Muscle of back (tissue), 11 donors: ENCODE data around the gene DNAJC15. TPM values are rescaled to one million over a fixed set of nuclear protein-coding genes. Genes with fewer than 3 reads are reported as not detected.

Source experiments
- DNase-seq, 3 donors: peaks; one replicate each; pipeline versions ENCODE4 v3.0.0 to v3.0.0-alpha.2; 2013
- polyA plus RNA-seq, 10 donors: library from polyadenylated mRNA; unstranded; fragments of 120-200 nt; gene quantifications; one replicate each; pipeline ENCODE4 v1.2.1, GENCODE V29; 2013; ENCODE audit not compliant: insufficient read length in 10 of 10

Gene DNAJC15
- polyA plus RNA-seq, 10 donors = 13.4 to 20.9 (median 20.1) TPM

DNA sequence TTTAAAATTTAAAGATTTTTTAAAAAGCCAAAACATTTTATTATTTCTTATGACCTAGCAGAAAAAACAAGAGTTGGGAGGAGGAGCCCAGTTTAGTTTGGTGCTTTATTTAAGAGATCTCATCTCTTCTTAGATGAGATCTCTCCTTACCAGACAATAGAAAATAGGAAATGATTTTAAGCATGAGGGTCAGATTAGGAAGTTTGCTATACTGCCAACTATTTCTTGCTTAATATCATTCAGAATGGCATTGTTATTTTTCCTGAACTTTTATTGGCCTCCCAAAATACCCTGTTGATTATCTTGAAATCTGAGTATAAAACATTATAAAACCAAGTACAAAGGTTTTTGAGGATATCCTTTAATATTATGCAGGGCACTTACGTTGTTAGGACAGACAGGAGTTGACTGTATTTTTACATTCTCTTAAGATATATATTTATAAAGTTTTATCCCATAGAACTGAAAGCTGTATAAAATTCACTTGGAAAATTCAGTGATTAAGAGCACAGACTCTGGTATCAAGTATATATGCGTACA lies 56.1 kb downstream of the DNAJC15 start:
- no peak for DNase-seq

DNA sequence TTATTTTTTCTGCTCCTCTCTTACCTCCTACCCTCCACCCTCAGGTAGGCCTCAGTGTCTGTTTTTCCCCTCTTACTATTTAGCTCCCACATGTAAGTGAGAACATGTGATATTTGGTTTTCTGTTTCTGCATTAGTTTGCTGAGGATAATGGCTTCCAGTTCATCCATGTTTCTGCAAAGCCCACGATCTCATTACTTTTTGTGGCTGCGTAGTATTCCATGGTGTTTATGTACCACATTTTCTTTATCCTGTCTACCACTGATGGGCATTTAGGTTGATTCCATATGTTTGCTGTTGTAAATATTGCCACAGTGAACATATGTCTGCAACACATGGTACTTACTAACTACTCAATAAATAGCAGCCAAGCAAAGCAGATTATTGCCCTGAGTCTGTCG lies 56.8 kb downstream of the DNAJC15 start:
- DNase-seq = no peak

DNA sequence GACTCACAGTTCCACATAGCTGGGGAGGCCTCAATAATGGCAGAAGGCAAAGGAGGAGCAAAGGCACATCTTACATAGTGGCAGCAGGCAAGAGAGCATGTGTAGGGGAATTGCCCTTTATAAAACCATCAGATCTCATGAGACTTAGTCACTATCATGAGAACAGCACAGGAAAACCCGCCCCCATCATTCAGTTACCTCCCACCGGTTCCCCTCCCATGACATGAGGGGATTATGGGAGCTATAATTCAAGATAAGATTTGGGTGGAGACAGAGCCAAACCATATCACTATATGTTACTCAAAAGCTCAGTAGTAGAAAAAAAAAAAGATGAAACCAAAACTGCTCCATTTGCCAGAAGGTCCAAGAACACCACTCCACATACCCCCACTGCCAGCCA lies 58.5 kb downstream of the DNAJC15 start:
- DNase-seq = no peak

DNA sequence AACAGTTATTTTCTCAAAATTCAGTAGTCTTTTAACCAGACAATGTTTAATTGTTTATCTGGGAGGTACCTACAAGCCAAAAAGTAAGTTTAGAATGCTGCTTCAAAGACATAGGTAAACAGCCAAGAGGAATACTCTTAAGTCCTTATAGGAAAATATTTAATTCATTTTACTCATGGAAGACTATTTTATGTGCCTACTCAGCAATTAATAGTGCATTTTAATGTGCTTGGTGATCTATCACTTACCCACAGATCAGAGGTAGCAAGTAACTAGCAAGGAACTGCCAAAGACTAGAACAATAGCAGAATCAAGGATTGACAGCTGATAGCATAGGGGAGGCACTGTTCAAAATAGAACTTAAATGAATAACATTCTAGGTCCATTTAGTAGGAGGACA lies 60.4 kb downstream of the DNAJC15 start:
- no peak for DNase-seq

DNA sequence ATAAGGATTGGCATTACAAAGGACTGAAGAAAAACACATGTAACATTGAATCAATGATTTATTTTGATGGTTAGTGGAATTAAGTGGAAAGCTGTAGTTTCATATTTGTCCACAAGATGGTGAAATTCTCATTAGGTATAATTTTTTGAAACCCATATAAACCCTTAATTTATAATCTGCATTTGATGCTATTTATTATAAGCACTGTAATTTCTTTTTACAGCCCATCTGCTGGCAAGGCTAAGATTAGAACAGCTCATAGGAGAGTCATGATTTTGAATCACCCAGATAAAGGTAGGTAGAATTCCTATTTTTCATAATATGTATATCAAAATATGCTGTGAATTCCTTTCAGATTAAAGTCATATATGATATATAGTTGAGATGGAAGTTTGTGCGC lies 62.2 kb downstream of the DNAJC15 start:
- peak; percentile 34 to 65 (median 50) for DNase-seq

DNA sequence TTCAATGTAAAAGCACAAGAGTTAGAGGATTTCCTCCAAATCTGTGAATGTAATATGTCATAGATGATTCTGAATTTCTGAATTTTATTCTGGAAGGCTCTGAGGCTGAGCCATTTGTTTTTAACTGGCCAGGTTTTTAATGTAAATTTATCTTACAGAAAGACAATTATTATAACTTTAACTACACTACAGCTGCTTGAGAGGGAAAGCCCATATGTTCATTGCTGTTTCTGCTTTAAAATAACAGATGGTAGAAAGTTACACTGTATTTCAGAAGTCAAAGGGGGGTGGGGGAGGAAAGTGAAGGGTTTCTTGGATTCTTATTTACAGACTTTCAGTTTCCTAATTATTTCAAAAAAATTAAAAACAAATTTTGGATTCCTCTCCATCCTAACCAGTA lies 62.8 kb downstream of the DNAJC15 start:
- DNase-seq = no peak

DNA sequence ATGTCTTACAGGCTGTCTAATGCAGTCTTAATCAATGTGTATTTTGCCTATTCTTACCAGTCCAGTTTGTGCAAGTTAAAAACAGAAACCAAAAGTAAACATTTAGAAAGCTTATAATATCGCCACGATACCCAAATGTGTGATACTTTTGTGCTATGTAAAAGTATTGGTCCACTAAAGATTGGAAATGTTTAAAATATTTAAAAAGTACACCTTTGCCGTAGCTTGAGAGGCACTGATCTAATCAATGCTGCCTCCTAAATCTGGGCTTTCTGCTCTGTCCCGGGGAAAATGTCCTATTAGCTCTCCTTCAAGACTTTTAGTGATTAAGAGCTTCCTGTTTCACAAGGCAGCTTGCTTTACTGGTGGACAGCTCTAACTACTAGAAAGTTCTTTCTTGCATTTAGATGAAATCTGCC lies 64.7 kb downstream of the DNAJC15 start:
- no peak for DNase-seq

DNA sequence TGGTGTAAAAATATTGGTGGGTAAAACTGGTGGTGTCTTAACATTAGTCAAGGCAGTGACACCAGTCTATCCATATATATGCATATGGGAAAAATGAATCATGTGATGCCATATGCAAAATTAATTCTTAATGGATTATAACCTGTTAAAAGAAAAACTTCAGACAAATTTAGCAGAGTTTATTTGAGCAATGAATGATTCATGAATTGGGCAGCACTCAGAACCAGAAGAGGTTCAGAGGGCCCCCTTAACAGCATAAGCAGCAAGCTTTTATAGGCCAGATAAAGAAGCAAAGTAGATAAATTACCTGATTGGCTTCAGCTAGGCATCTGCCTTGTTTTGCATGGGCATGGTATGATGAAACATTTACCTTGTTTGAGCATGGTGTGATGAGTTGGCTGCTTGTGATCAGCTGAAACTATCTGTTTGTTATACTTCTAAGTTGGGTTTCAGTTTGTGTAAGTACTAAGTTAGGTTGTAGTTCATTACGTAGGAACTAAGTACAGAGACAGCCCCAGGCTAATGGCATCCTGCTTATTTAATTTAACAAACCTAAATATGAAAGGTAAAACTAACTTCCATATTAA lies 66.6 kb downstream of the DNAJC15 start:
- no peak for DNase-seq

DNA sequence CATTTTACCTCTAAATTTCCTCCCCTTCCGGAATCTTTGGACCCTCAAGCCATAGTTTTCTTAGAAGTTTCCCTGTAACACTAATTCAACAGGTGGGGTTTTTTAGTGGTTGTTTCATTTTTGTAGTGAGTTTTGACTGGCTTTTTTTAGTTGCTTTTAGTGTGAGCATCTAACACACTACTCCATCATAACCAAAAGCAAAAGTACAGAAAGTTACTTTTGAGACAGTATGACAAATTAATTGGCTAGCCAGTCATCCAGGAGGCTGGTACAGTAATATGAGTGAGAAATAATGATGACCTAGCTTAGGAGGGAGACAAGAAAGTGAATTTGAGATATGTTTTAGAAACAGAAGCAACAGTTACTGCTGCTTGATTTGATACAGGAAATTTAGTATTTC lies 71.5 kb downstream of the DNAJC15 start:
- DNase-seq = no peak

DNA sequence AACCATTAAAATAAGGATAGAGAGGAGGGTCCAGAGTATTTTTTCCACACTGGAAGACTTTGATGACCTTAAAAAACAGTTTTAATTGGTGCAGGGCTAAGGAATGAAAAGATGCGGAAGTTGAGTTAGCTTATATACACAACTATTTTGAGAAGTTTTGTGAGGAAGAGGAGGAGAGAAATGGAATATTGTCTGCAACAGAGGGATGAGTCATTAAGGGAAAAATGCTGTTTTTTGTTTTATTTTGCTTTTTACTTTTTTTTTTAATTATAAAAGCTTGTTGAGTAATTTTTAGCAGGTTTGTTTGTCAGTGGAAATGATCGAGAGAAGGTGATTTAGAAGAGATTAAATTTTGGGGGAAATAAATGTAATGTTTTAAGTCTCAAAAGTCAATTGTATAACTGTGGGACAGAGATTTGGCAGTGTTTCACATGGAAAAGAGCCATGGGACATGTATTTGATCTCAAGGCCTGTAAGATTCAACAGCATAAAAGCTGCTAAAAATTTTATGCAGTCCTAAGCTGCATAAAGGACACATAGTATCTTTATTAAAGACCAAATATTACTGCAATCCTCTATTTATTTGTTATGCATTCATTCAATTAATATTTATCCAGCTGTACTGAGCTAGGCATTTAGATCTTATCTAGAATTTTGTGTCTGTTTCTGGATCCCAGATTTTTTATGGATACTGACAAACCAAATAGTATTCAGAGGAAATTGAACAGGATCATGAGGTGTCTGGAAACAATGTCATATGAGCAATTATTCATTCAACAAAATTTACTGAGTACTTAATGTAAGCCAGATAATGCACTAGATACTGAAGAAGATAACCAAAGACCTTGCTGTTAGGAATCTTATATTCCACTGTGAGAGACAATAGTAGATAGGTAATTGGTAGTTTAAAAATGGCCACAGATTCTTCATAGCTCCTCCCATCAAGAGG lies 72.7 kb downstream of the DNAJC15 start:
- DNase-seq = peak in 1 of 3 donors; percentile 33

DNA sequence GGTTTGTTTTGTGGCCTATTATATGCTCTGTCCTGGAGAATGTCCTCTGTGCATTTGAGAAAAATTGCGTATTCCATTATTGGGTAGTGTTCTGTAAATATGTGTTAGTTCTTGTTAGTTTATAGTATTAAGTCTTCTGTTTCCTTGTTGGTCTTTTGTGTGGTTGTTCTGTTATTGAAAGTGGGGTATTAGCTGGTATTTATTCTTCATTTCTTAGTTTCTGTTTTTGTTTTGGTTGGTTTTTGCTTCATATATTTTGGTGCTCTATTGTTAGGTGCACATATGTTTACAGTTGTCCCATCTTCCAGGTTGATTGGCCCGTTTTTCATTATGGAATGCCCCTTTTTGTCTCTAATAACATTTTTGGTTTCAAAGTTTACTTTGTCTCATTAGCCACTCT lies 77.3 kb downstream of the DNAJC15 start:
- DNase-seq = no peak

DNA sequence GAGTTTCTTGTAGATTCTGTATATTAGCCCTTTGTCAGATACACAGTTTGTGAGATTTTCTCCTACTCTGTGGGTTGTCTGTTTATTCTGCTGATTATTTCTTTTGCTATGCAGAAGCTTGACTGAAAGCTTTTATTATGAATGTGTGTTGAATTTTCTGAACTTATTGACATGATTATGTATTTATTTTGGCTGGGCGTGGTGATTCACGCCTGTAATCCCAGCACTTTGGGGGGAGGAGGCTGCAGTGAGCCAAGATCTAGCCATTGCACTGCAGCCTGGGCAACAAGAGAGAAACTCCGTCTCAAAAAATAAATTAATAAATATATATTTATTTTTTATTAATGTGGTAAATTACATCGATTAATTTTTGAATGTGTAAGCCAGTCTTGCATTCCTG lies 78.9 kb downstream of the DNAJC15 start:
- no peak for DNase-seq

DNA sequence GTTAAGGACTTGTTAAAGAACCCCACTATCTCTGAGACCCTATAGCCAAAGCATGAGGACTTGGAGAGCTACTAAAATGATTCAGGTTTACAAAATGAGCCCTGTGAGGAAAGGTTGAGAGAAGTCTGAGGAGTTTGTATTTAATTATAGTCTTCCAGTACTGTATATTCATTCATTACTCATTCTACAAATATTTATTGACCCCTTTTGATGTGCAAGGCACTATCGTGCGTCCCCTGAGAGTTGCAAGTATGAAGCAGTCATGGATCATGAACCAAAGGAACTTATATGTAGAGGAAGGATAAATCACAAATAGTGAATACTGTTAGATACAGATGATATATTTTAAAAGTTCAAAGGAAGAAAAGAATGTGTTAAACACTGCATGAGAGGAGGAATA lies 84.4 kb downstream of the DNAJC15 start:
- peak in 1 of 3 donors; percentile 57 for DNase-seq

DNA sequence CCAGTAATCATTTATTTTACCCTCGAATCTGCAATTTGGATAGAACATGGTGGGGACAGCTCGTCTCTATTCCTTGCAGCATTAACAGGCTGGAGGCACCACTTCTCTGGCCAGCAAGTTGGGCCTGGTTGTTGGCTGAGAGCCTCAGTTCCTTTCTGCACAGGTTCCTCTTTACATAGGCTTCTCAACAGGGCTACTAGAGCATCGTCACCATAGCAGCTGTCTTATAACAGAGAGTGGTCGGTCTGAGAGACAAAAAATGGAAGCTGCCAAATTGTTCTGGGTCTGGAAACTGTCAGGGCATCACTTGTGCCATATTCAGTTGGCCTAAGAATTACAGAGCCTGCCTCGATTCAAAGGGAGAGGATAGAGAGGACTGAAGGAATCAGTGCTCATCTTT lies 86.7 kb downstream of the DNAJC15 start:
- DNase-seq = no peak

DNA sequence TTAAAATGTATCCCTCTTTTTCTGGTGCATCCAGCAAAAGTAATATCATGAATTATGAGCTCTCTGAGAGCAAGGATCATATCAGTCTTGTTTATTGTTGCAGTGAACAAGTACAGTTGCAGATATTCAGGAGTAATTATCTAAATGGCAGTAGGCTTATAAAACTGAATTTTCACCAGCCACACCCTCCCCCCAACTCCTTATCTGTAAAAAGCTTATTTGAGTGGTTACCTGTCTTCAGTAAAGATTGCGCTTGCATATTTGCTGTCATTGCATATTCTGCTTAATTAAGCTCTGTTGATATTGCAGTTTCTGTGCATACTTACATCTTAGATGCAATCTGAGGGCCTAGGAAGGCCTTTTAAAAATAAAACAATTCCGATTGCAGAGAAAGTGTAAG lies 87.3 kb downstream of the DNAJC15 start:
- no peak for DNase-seq

DNA sequence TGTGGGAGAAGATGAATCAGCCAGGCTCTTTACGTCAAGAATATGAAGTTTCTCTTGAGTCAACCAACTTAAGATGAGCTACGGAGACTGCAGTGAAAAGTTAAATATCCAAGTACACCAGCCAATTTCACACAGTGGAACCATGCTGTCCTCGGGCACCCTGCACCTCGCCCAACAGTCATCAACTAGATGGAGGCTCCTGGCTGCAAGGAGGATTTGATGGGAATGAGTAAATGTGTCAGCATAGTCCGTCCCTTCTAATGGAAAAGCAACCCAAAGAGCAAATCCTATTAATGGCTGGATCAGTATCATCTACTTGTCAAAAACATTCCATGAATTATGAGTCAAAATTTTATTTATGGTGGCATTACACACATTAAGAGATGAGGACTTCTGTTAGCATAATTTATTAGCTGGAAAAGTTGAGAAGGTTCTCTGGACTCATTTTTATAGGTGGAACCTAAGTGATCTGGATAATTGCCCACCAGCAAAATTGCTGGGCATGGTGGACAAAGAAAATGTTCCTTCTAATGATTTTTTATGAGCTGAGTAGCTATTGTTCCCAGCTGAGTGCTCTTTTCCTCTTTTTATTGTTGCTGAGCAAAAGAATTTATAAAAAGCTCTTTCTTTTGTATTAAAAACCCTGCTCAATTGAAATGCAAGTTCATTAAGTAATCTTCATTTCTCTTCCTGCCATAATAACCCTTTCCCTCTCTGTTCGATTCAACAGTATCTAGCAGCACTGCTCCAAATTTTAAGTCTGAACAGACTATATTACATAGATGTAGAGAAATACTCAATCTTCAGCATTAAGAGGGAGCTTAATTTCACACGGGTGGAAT lies 88.4 kb downstream of the DNAJC15 start:
- no peak for DNase-seq

DNA sequence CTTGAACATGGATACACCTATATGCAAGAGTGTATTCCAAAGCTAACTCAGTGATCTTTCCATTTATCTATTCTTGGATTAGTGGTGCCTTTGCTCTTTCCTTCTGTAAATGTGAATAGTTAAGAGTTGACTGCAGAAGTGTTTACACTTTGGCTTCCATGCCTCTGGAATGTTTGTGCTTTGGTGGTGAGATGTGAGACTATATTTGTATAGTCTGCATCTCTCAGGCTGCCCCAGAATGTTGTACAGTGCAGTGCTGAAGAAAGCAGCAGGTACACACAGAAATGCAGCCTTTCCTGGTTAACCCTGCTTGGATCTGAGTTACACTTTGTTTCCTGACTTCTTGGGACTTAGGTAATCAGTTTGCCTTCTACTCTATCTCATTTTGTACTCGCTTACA lies 90.2 kb downstream of the DNAJC15 start:
- DNase-seq = no peak

DNA sequence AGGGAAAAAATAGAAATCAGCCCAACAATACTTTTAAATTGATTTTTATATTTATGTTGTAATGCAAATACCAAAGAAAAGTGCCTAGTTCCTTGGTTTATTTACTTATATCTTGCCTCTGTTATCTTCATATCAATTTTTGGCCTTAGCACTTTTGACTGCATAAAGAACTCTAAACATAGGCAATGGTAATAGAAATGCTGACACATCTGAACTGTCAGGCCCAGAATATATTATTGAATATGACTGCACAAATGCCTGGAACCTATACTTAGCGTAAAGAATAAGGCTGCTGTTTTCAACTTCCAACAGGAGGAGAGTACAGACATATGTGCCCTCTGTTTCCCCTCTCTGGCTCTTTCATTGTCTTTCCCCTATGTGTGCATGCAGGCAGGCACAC lies 91.1 kb downstream of the DNAJC15 start:
- DNase-seq = no peak

DNA sequence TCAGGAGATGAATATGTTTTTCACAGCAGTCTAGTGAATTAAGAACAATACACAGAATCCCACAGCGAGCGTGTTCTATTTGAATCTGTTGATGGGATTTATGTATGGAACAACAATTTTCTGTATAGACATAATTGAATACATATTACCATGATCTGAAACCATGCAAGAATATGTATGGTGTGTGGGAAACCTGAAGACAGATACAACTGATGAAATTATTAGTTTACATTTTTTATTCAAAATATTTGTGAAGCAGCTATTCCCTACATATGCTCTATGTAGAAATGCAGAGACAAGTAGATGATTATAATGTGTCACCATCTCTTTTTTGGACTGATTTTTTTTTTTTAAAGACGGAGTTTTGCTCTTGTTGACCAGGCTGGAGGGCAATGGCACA lies 91.8 kb downstream of the DNAJC15 start:
- no peak for DNase-seq

DNA sequence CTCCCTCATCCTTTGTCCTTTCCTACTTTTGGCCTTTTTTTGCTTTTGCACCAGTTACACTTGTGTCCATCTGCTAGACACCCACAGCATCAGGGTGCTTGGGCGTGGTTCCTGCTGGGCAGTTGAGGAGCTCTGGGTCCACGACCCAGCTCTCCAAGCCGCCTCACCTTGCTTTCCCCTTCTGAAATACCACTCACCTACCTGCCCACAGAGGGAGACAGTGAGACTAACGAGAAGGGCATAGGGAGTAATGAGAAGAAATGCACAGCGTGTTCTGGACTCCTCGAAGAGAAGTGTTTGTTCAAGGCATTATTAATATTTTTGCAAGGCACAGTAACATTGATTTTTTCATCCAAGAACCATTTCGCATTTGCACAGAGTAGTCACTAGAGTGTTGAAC lies 92.9 kb downstream of the DNAJC15 start:
- no peak for DNase-seq

DNA sequence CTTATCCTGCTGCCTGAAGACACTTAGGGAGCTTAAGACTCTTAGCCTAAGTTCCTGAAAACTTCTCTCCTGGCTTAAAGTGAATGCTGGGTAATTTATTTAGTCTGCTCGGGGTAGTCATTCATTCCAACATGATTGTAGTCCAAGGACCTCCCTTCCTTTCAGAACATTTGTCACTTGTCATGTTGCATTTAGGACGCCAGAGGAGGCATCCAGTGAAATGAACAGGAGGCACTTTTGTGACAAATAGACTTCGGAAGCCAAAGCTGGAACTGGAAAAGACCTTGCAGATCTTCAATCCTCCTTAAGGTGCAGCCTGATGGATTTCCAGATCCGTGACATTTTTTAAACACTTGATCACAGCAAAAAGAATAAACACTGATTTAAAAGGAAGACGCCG lies 95.1 kb downstream of the DNAJC15 start:
- no peak for DNase-seq

DNA sequence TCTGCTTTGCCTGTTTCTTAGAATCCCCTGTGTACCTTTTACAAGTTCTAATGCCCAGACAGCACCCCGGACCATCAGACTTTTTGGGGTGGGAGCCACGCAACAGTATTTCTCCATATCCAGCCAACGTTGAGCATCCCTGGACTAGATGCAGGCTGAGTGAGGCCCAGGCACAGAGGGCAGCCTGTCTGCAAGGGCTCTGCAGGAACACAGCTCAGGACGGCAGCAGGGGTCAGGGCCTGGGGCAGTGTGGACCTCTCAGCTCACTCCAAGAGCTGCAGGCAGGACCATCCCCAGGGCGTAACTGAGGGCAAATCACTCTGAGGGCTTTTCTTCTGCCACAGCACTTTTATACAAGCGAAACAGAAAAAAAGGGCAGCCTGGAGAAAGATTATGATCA lies 95.8 kb downstream of the DNAJC15 start:
- no peak for DNase-seq
